Measurements from ENCODE around the gene CYP2D6. TPM values are rescaled to one million over a fixed set of nuclear protein-coding genes. Genes with fewer than 3 reads are reported as not detected.
"Not testable (repeated sequence)": the region's sequence is repeated elsewhere in the genome, so short reads cannot be mapped to it uniquely, and the experiment has no call there.

Gene CYP2D6
- total and polyA plus RNA-seq, 2 donors: 0.42 to 9.2 TPM

DNA sequence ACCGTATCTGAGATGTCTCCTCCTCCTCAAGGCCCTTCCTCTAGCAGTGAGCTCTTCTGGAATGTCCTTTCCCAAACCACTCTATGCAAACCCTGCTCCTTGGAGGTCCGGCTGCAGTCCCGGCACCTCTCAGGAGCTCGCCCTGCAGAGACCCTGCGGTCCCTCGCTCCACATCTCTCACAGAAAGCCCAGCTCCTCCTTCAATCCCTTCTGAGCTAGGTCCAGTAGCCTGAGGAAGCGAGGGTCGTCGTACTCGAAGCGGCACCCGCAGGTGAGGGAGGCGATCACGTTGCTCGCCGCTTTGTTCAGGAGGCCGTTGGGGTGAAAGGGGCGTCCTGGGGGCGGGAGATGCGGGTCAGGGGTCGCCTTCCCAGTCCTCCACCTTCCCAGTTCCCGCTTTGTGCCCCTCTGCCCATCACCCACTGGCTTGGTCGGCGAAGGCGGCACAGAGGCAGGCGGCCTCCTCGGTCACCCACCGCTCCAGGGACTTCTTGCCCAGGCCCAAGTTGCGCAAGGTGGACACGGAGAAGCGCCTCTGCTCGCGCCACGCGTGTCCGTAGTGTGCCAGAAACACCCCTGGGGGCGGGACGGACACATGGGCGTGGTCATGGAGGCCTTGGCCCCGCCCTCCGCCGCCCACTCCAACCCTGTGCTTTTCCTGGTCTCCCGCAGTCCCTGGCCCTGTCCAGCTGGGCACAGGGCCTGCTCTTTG, 21.5 kb upstream of the CYP2D6 start:
- Histone ChIP-seq H3K36me3 (ENCODE audit: control insufficient read depth in 2 of 2, insufficient read depth in 2 of 2, low read length in 1 of 2) (peaks cover 8 to 34% of the 10 kb centered on the region in 2 donors), H3K4me3 (ENCODE audit: low read length in 2 of 2) (no peak overlapping the region), H3K9me3 (ENCODE audit: control insufficient read depth in 2 of 2, insufficient read depth in 1 of 2, low read length in 1 of 2) (peaks cover 0 to 1% of the 10 kb centered on the region in 2 donors), H3K4me1 (ENCODE audit: control insufficient read depth in 2 of 2, insufficient read depth in 2 of 2, low read length in 2 of 2) (no peaks in the 10 kb centered on the region), H3K27ac (ENCODE audit: low read depth in 1 of 2, low read length in 1 of 2) (no peak overlapping the region), H3K27me3 (ENCODE audit: control insufficient read depth in 2 of 2, insufficient read depth in 1 of 2, low read length in 1 of 2) (no peaks in the 10 kb centered on the region)
- 98% methylated on average over 43 of the region's 43 CpGs for WGBS
- DNase-seq (ENCODE audit: low read depth in 6 of 9, low spot score in 9 of 9): no peak

DNA sequence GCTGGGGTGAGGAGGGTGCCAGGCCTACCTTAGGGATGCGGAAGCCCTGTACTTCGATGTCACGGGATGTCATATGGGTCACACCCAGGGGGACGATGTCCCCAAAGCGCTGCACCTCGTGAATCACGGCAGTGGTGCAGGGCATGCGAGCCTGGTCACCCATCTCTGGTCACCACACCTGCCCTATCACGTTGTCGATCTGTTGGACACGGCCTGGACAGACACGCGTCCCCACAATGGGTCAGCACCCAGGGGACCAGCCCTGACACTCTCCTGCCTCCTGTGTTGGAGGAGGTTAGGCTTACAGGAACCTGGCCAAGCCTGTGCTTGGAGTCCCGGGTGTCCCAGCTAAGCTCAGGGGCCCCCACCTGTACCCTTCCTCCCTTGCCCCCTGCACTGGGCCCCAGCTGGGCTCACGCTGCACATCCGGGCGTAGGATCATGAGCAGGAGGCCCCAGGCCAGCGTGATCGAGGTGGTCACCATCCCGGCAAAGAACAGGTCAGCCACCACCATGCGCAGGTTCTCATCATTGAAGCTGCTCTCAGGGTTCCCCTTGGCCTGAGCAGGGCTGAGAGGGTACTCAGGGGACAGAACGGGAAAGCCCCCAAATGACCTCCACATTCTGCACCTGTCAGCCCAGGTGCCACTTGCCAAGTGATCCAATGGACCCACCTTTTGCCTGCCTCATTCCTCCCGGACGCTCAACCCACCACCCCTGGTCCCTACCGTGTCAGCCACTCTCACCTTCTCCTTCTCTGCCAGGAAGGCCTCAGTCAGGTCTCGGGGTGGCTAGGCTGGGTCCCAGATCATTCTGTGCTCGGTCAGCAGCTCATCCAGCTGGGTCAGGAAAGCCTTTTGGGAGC, 20.3 kb upstream of the CYP2D6 start:
- H3K9me3 ChIP-seq (ENCODE audit: control insufficient read depth in 2 of 2, insufficient read depth in 1 of 2, low read length in 1 of 2): peaks cover 0 to 1% of the 10 kb centered on the region in 2 donors
- no peak overlapping the region for H3K27ac ChIP-seq (ENCODE audit: low read depth in 1 of 2, low read length in 1 of 2)
- 95% methylated on average over 27 of the region's 27 CpGs for WGBS
- no peak overlapping the region for H3K4me3 ChIP-seq (ENCODE audit: low read length in 2 of 2)
- peaks cover 5 to 29% of the 10 kb centered on the region in 2 donors for H3K36me3 ChIP-seq (ENCODE audit: control insufficient read depth in 2 of 2, insufficient read depth in 2 of 2, low read length in 1 of 2)
- DNase-seq (ENCODE audit: low read depth in 6 of 9, low spot score in 9 of 9): no peak
- no peaks in the 10 kb centered on the region for H3K4me1 ChIP-seq (ENCODE audit: control insufficient read depth in 2 of 2, insufficient read depth in 2 of 2, low read length in 2 of 2)
- no peaks in the 10 kb centered on the region for H3K27me3 ChIP-seq (ENCODE audit: control insufficient read depth in 2 of 2, insufficient read depth in 1 of 2, low read length in 1 of 2)

DNA sequence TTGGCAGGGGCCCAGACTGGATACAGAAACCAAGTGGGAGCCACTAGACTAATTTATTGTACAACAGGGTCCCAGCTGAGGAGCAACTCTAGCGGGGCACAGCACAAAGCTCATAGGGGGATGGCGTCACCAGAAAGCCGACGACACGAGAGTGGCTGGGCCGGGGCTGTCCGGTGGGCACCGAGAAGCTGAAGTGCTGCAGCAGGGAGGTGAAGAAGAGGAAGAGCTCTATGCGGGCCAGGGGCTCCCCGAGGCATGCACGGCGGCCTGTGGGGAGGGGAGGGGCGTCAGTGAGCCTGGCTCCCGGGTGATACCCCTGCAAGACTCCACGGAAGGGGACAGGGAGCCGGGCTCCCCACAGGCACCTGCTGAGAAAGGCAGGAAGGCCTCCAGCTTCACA, 19.2 kb upstream of the CYP2D6 start:
- H3K36me3 ChIP-seq (ENCODE audit: control insufficient read depth in 2 of 2, insufficient read depth in 2 of 2, low read length in 1 of 2): peaks cover 3 to 20% of the 10 kb centered on the region in 2 donors
- H3K4me3 ChIP-seq (ENCODE audit: low read length in 2 of 2); H3K27me3 ChIP-seq (ENCODE audit: control insufficient read depth in 2 of 2, insufficient read depth in 1 of 2, low read length in 1 of 2); H3K9me3 ChIP-seq (ENCODE audit: control insufficient read depth in 2 of 2, insufficient read depth in 1 of 2, low read length in 1 of 2); H3K4me1 ChIP-seq (ENCODE audit: control insufficient read depth in 2 of 2, insufficient read depth in 2 of 2, low read length in 2 of 2); DNase-seq (ENCODE audit: low read depth in 6 of 9, low spot score in 9 of 9); H3K27ac ChIP-seq (ENCODE audit: low read depth in 1 of 2, low read length in 1 of 2): not testable (repeated sequence)
- 97% methylated on average over 15 of the region's 16 CpGs for WGBS

DNA sequence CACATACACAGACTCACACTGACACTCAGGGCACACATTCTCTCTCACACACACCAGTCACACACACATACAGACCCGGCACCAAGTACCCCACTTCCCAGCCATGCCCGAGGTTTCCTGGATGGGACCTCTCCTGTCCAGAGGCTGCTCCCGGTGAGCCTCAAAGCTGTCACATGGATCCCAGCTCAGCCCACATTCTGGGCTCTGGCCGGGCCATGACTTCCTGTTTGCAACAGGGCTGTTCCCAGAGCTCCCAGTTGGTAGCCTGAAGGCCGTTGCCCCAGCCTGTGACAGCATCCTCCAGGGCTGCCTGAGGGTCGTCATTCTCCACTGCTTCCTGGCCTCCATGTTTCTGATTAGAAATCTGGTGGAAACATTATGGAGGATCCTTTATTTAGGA, 14.6 kb upstream of the CYP2D6 start:
- Histone ChIP-seq H3K4me3 (ENCODE audit: low read length in 2 of 2) (no peak overlapping the region), H3K9me3 (ENCODE audit: control insufficient read depth in 2 of 2, insufficient read depth in 1 of 2, low read length in 1 of 2) (no peaks in the 10 kb centered on the region), H3K27me3 (ENCODE audit: control insufficient read depth in 2 of 2, insufficient read depth in 1 of 2, low read length in 1 of 2) (no peaks in the 10 kb centered on the region), H3K36me3 (ENCODE audit: control insufficient read depth in 2 of 2, insufficient read depth in 2 of 2, low read length in 1 of 2) (peaks cover 3% of the 10 kb centered on the region in 2 donors), H3K27ac (ENCODE audit: low read depth in 1 of 2, low read length in 1 of 2) (no peak overlapping the region), H3K4me1 (ENCODE audit: control insufficient read depth in 2 of 2, insufficient read depth in 2 of 2, low read length in 2 of 2) (no peaks in the 10 kb centered on the region)
- no peak for DNase-seq (ENCODE audit: low read depth in 6 of 9, low spot score in 9 of 9)
- 79% methylated on average over 6 of the region's 6 CpGs for WGBS

DNA sequence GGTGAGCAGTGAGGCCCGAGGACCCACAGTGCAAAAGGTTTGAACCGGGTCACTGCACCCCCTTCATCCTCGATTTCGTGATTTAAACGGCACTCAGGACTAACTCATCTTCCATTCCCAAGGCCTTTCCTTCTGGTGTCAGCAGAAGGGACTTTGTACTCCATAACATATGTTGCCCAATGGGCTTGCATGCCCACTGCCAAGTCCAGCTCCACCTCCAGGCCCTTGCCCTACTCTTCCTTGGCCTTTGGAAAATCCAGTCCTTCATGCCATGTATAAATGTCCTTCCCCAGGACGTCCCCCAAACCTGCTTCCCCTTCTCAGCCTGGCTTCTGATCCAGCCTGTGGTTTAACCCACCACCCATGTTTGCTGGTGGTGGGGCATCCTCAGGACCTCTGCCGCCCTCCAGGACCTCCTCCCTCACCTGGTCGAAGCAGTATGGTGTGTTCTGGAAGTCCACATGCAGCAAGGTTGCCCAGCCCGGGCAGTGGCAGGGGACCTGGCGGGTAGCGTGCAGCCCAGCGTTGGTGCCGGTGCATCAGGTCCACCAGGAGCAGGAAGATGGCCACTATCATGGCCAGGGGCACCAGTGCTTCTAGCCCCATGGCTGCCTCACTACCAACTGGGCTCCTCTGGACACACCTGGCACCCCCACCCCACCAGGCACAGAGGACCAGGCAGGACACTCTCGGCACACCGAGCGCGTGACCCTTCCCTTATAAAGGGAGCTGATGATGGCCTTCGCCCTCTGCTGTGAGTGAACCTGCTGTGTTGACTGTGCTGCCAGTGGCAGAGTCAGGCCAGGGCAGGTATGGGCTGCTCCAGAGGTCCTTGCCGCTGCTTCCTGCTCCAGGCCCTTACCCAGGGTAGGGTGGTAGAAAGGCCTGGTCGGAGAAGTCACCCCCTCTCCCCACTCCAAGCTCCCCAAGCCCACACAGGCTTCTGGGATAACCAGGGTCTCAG, 13.5 kb upstream of the CYP2D6 start:
- WGBS: 90% methylated on average over 15 of the region's 20 CpGs
- not testable (repeated sequence) for H3K9me3 ChIP-seq (ENCODE audit: control insufficient read depth in 2 of 2, insufficient read depth in 1 of 2, low read length in 1 of 2); H3K4me3 ChIP-seq (ENCODE audit: low read length in 2 of 2)

DNA sequence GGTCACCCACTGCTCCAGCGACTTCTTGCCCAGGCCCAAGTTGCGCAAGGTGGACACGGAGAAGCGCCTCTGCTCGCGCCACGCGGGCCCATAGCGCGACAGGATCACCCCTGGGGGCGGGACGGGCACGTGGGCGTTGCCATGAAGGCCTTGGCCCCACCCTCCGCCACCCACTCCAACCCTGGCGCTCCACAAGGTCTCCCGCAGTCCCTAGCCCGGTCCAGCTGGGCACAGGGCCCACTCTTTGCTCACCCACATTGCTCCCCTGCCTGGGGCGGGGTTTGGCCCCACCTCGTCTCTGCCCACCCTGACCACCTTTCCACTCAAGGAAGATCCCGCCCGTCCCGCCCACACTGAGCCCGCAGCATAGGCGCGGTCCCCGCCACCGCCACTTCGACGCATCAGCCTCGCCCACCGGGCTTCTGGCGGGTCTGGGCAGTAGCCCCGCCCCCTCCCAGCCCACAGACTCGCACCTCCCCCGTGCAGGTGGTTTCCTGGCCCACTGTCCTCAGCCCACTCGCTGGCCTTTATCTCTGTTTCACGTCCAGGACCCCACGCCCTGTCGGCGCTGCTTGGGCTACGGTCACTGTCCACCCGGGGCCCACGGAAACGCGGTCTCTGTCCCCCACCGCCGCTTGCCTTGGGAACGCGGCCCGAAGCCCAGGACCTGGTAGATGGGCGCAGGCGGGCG, 12.3 kb upstream of the CYP2D6 start:
- Histone ChIP-seq H3K4me1 (ENCODE audit: control insufficient read depth in 2 of 2, insufficient read depth in 2 of 2, low read length in 2 of 2) (no peaks in the 10 kb centered on the region), H3K9me3 (ENCODE audit: control insufficient read depth in 2 of 2, insufficient read depth in 1 of 2, low read length in 1 of 2) (no peaks in the 10 kb centered on the region), H3K27me3 (ENCODE audit: control insufficient read depth in 2 of 2, insufficient read depth in 1 of 2, low read length in 1 of 2) (no peaks in the 10 kb centered on the region), H3K36me3 (ENCODE audit: control insufficient read depth in 2 of 2, insufficient read depth in 2 of 2, low read length in 1 of 2) (peaks cover 6 to 8% of the 10 kb centered on the region in 2 donors), H3K4me3 (ENCODE audit: low read length in 2 of 2) (no peak overlapping the region), H3K27ac (ENCODE audit: low read depth in 1 of 2, low read length in 1 of 2) (no peak overlapping the region)
- no peak for DNase-seq (ENCODE audit: low read depth in 6 of 9, low spot score in 9 of 9)
- WGBS: 96% methylated on average over 54 of the region's 54 CpGs

More for the DNA sequence above, 13.5 kb upstream of the CYP2D6 start:
- H3K36me3 ChIP-seq (ENCODE audit: control insufficient read depth in 2 of 2, insufficient read depth in 2 of 2, low read length in 1 of 2); H3K4me1 ChIP-seq (ENCODE audit: control insufficient read depth in 2 of 2, insufficient read depth in 2 of 2, low read length in 2 of 2); H3K27ac ChIP-seq (ENCODE audit: low read depth in 1 of 2, low read length in 1 of 2); DNase-seq (ENCODE audit: low read depth in 6 of 9, low spot score in 9 of 9); H3K27me3 ChIP-seq (ENCODE audit: control insufficient read depth in 2 of 2, insufficient read depth in 1 of 2, low read length in 1 of 2): not testable (repeated sequence)

DNA sequence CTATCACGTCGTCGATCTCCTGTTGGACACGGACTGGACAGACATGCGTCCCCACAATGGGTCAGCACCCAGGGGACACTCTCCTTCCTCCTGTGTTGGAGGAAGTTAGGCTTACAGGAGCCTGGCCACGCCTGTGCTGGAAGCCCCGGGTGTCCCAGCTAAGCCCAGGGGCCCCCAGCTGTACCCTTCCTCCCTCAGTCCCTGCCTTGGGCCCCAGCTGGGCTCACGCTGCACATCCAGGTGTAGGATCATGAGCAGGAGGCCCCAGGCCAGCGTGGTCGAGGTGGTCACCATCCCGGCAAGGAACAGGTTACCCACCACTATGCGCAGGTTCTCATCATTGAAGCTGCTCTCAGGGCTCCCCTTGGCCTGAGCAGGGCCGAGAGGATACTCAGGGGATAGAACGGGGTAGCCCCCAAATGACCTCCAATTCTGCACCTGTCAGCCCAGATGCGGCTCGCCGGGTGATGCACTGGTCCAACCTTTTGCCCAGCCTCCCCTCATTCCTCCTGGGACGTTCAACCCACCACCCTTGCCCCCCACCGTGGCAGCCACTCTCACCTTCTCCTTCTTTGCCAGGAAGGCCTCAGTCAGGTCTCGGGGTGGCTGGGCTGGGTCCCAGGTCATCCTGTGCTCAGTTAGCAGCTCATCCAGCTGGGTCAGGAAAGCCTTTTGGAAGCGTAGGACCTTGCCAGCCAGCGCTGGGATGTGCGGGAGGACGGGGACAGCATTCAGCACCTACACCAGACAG, 10.9 kb upstream of the CYP2D6 start:
- H3K4me3 ChIP-seq (ENCODE audit: low read length in 2 of 2); H3K4me1 ChIP-seq (ENCODE audit: control insufficient read depth in 2 of 2, insufficient read depth in 2 of 2, low read length in 2 of 2); H3K9me3 ChIP-seq (ENCODE audit: control insufficient read depth in 2 of 2, insufficient read depth in 1 of 2, low read length in 1 of 2); DNase-seq (ENCODE audit: low read depth in 6 of 9, low spot score in 9 of 9); H3K27me3 ChIP-seq (ENCODE audit: control insufficient read depth in 2 of 2, insufficient read depth in 1 of 2, low read length in 1 of 2); H3K27ac ChIP-seq (ENCODE audit: low read depth in 1 of 2, low read length in 1 of 2); H3K36me3 ChIP-seq (ENCODE audit: control insufficient read depth in 2 of 2, insufficient read depth in 2 of 2, low read length in 1 of 2): not testable (repeated sequence)
- 94% methylated on average over 22 of the region's 24 CpGs for WGBS

DNA sequence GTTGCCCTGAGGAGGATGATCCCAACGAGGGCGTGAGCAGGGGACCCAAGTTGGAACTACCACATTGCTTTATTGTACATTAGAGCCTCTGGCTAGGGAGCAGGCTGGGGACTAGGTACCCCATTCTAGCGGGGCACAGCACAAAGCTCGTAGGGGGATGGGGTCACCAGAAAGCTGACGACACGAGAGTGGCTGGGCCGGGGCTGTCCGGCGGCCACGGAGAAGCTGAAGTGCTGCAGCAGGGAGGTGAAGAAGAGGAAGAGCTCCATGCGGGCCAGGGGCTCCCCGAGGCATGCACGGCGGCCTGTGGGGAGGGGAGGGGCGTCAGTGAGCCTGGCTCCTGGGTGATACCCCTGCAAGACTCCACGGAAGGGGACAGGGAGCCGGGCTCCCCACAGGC, 9.5 kb upstream of the CYP2D6 start:
- not testable (repeated sequence) for H3K36me3 ChIP-seq (ENCODE audit: control insufficient read depth in 2 of 2, insufficient read depth in 2 of 2, low read length in 1 of 2); H3K4me3 ChIP-seq (ENCODE audit: low read length in 2 of 2); DNase-seq (ENCODE audit: low read depth in 6 of 9, low spot score in 9 of 9); H3K27ac ChIP-seq (ENCODE audit: low read depth in 1 of 2, low read length in 1 of 2); H3K9me3 ChIP-seq (ENCODE audit: control insufficient read depth in 2 of 2, insufficient read depth in 1 of 2, low read length in 1 of 2); H3K27me3 ChIP-seq (ENCODE audit: control insufficient read depth in 2 of 2, insufficient read depth in 1 of 2, low read length in 1 of 2); H3K4me1 ChIP-seq (ENCODE audit: control insufficient read depth in 2 of 2, insufficient read depth in 2 of 2, low read length in 2 of 2)
- WGBS: 95% methylated on average over 13 of the region's 17 CpGs

Data from thymus (tissue), 11 donors.